GM12878 (cell line): ENCODE results near the gene BAX. TPM values are rescaled to one million over a fixed set of nuclear protein-coding genes. Genes with fewer than 3 reads are reported as not detected.

Experiments used
- CBFB ChIP-seq: IDR thresholded peaks from 2 replicates; pipeline ENCODE4 v1.6.1; 2016; ENCODE audit warnings: antibody characterized with exemption, low read depth
- DPF2 ChIP-seq: fragments of 450-650 bp; IDR thresholded peaks from 2 replicates; pipeline ENCODE4 v1.6.1; 2017; ENCODE audit warnings: mild to moderate bottlenecking
- EP300 ChIP-seq, 2 experiments: fragments of 150-350 bp in 1 of 2; IDR thresholded peaks; 2 replicates each; pipeline ENCODE4 v1.6.1; 2011 to 2012; ENCODE audit warnings: low read depth in 2 of 2, low read length in 2 of 2, borderline replicate concordance in 1 of 2, improper control_type of control experiment in 1 of 2, inconsistent platforms in 1 of 2; ENCODE audit not compliant: control insufficient read depth in 1 of 2
- GATAD2B ChIP-seq: fragments of 450-650 bp; conservative IDR thresholded peaks from 2 replicates; pipeline ENCODE4 v1.6.1; 2017; ENCODE audit warnings: low read depth, mild to moderate bottlenecking, moderate library complexity
- IKZF2 ChIP-seq, 2 experiments: fragments of 450-650 bp; IDR thresholded peaks; 2 replicates each; pipeline ENCODE4 v1.6.1; 2017; ENCODE audit warnings: mild to moderate bottlenecking in 2 of 2, moderate library complexity in 2 of 2
- KDM1A ChIP-seq: fragments of 200-600 bp; sonication (generic); IDR thresholded peaks from 2 replicates; pipeline ENCODE4 v1.6.1; 2016; ENCODE audit warnings: borderline replicate concordance
- LARP7 ChIP-seq: fragments of 450-650 bp; IDR thresholded peaks from 2 replicates; pipeline ENCODE4 v1.6.1; 2017; ENCODE audit warnings: mild to moderate bottlenecking
- NR2C2 ChIP-seq: IDR thresholded peaks from 2 replicates; pipeline ENCODE4 v1.6.1; 2011; ENCODE audit warnings: borderline replicate concordance, low read depth; ENCODE audit not compliant: control insufficient read depth, insufficient read length
- POLR2AphosphoS2 ChIP-seq: IDR thresholded peaks from 2 replicates; pipeline ENCODE4 v1.6.1; 2011; ENCODE audit warnings: low read depth, mild to moderate bottlenecking, low read length, improper control_type of control experiment, moderate library complexity
- RELA ChIP-seq: fragments of 450-650 bp; IDR thresholded peaks from 2 replicates; pipeline ENCODE4 v1.8.0; 2014; ENCODE audit warnings: borderline replicate concordance; ENCODE audit not compliant: partially characterized antibody
- SKIL ChIP-seq: fragments of 450-650 bp; IDR thresholded peaks from 2 replicates; pipeline ENCODE4 v1.6.1; 2017; ENCODE audit warnings: mild to moderate bottlenecking, low read depth, inconsistent platforms; ENCODE audit not compliant: poor library complexity, severe bottlenecking
- SUZ12 ChIP-seq: fragments of 200-600 bp; sonication (generic); IDR thresholded peaks from one replicate; pipeline ENCODE4 v1.6.1; 2018; ENCODE audit warnings: antibody characterized with exemption, mild to moderate bottlenecking; ENCODE audit not compliant: unreplicated experiment
- TAF1 ChIP-seq: IDR thresholded peaks from 2 replicates; pipeline ENCODE4 v1.6.1; 2011; ENCODE audit warnings: mild to moderate bottlenecking, low read depth, low read length, borderline replicate concordance
- ZNF274 ChIP-seq: IDR thresholded peaks from one replicate; pipeline ENCODE4 v1.8.0; 2011; ENCODE audit not compliant: insufficient read length, insufficient read depth
- ZSCAN29 ChIP-seq: fragments of 450-650 bp; IDR thresholded peaks from 2 replicates; pipeline ENCODE4 v1.6.1; 2017; ENCODE audit warnings: mild to moderate bottlenecking, moderate library complexity
- polyA plus RNA-seq, 11 experiments: library from polyadenylated mRNA; depleted of rRNA in 4 of 11; unstranded in 6 of 11; stranded (reverse) in 5 of 11; fragments of >200 nt; fragmentation: Nextera tagmentation in 4 of 11; fragmentation: Illumina TruSeq in 1 of 11; extraction: Ambion mirVana in 4 of 11; extraction: Trizol in 1 of 11; gene quantifications; 1 replicate in 1 of 11; 2 replicates in 10 of 11; pipeline versions ENCODE4 v1.2.1 to v1.2.3, GENCODE V29; 2011 to 2016; ENCODE audit warnings: inconsistent platforms in 2 of 11, missing spikeins in 2 of 11, low read depth in 1 of 11
- total RNA-seq, 4 experiments: library from RNA; depleted of rRNA in 3 of 4; stranded (reverse); fragments of >200 nt in 3 of 4; fragmentation: Illumina TruSeq in 1 of 4; extraction: Trizol in 1 of 4; gene quantifications; 2 replicates each; pipeline versions ENCODE4 v1.2.1 to v1.2.3, GENCODE V29; 2013 to 2021
- TF ChIP-seq, protein P1 (sequence below): fragments of 450-650 bp; IDR thresholded peaks from 2 replicates; pipeline ENCODE4 v1.6.1; 2017; ENCODE audit warnings: mild to moderate bottlenecking, moderate library complexity
- TF ChIP-seq, protein P2 (sequence below): IDR thresholded peaks from 2 replicates; pipeline ENCODE4 v1.6.1; 2011; ENCODE audit warnings: mild to moderate bottlenecking, low read depth, low read length, moderate library complexity; ENCODE audit not compliant: insufficient replicate concordance
- TF ChIP-seq, protein P3 (sequence below): fragments of 450-650 bp; IDR thresholded peaks from 2 replicates; pipeline ENCODE4 v1.6.1; 2017; ENCODE audit warnings: low read depth, mild to moderate bottlenecking, moderate library complexity

BAX gene
- total and polyA plus RNA-seq, 10 of the 15 experiments (the other 5 are each of a cell fraction or from before 2014, with no cell fraction given): 7.2 to 221 (median 137) TPM

- TF ChIP-seq TAF1 (peak; percentile 47; the same call in 1 of the 2 replicates), KDM1A (no peak), POLR2AphosphoS2 (no peak; the same call in 1 of the 2 replicates), CBFB (peak; percentile 26; the same call in 1 of the 2 replicates), SKIL (peak; percentile 22), EP300 (IDR thresholded peaks at IDR 0.05; ENCODE audit: borderline replicate concordance in 1 of 2, control insufficient read depth in 1 of 2, low read depth in 2 of 2, low read length in 2 of 2) (no peak), DPF2 (peak; percentile 71; the same call in 1 of the 2 replicates), GATAD2B (0 out of 2 replicates have a peak, but pooled peaks have one; percentile 67), NR2C2 (no peak), LARP7 (0 out of 2 replicates have a peak, but pooled peaks have one; percentile 22), ZNF274 (no peak), SUZ12 (no peak), ZSCAN29 (no peak), RELA (no peak), IKZF2 (IDR thresholded peaks at IDR 0.05) (peak; percentile 17 to 48; a peak in 3 of 4 replicates)
- TF ChIP-seq, protein P1, sequence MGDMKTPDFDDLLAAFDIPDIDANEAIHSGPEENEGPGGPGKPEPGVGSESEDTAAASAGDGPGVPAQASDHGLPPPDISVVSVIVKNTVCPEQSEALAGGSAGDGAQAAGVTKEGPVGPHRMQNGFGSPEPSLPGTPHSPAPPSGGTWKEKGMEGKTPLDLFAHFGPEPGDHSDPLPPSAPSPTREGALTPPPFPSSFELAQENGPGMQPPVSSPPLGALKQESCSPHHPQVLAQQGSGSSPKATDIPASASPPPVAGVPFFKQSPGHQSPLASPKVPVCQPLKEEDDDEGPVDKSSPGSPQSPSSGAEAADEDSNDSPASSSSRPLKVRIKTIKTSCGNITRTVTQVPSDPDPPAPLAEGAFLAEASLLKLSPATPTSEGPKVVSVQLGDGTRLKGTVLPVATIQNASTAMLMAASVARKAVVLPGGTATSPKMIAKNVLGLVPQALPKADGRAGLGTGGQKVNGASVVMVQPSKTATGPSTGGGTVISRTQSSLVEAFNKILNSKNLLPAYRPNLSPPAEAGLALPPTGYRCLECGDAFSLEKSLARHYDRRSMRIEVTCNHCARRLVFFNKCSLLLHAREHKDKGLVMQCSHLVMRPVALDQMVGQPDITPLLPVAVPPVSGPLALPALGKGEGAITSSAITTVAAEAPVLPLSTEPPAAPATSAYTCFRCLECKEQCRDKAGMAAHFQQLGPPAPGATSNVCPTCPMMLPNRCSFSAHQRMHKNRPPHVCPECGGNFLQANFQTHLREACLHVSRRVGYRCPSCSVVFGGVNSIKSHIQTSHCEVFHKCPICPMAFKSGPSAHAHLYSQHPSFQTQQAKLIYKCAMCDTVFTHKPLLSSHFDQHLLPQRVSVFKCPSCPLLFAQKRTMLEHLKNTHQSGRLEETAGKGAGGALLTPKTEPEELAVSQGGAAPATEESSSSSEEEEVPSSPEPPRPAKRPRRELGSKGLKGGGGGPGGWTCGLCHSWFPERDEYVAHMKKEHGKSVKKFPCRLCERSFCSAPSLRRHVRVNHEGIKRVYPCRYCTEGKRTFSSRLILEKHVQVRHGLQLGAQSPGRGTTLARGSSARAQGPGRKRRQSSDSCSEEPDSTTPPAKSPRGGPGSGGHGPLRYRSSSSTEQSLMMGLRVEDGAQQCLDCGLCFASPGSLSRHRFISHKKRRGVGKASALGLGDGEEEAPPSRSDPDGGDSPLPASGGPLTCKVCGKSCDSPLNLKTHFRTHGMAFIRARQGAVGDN: peak; percentile 83
- TF ChIP-seq, protein P2, sequence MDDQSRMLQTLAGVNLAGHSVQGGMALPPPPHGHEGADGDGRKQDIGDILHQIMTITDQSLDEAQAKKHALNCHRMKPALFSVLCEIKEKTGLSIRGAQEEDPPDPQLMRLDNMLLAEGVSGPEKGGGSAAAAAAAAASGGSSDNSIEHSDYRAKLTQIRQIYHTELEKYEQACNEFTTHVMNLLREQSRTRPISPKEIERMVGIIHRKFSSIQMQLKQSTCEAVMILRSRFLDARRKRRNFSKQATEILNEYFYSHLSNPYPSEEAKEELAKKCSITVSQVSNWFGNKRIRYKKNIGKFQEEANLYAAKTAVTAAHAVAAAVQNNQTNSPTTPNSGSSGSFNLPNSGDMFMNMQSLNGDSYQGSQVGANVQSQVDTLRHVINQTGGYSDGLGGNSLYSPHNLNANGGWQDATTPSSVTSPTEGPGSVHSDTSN: peak; percentile 61
- TF ChIP-seq, protein P3, sequence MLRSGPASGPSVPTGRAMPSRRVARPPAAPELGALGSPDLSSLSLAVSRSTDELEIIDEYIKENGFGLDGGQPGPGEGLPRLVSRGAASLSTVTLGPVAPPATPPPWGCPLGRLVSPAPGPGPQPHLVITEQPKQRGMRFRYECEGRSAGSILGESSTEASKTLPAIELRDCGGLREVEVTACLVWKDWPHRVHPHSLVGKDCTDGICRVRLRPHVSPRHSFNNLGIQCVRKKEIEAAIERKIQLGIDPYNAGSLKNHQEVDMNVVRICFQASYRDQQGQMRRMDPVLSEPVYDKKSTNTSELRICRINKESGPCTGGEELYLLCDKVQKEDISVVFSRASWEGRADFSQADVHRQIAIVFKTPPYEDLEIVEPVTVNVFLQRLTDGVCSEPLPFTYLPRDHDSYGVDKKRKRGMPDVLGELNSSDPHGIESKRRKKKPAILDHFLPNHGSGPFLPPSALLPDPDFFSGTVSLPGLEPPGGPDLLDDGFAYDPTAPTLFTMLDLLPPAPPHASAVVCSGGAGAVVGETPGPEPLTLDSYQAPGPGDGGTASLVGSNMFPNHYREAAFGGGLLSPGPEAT: peak; percentile 50; the same call in 1 of the 2 replicates
Observed at GRCh38 chr19:48962029-48962848, 7.6 kb downstream of the BAX start (continued).
